HG03439 (cell line): ENCODE data around the gene YKT6.
A peak's percentile ranks its signal among the peaks of the same experiment; 100 is the strongest.

Experiments used
- ATAC-seq: cut with Tn5 transposase; IDR thresholded peaks from one replicate; pipeline ENCODE4 v1.9.1; 2021; ENCODE audit warnings: mild to moderate bottlenecking, moderate library complexity; ENCODE audit not compliant: unreplicated experiment

YKT6 gene

DNA sequence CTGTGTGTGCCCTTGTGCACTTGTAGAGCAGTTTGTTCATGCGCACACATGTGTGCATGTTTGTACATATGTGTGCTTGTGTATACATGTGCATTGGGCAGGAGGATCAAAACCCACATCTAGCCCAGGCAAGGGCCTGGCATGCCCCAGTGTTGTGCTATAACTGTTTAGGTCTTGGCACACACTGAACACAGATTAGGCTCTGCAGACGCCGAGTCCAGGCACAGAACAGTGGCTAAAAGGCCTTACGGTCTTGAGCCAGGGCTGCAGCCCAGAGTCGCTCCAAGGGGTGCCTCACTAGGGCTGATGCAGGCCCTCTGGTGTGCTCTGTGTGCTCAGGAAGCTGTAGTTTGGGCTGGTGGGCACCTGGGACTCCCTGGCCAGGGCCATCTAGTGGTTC is 55.7 kb downstream of the YKT6 start:
- no peak for ATAC-seq

GRCh38 chr7:44257213-44257612 is 56.4 kb downstream of the YKT6 start:
- no peak for ATAC-seq

DNA sequence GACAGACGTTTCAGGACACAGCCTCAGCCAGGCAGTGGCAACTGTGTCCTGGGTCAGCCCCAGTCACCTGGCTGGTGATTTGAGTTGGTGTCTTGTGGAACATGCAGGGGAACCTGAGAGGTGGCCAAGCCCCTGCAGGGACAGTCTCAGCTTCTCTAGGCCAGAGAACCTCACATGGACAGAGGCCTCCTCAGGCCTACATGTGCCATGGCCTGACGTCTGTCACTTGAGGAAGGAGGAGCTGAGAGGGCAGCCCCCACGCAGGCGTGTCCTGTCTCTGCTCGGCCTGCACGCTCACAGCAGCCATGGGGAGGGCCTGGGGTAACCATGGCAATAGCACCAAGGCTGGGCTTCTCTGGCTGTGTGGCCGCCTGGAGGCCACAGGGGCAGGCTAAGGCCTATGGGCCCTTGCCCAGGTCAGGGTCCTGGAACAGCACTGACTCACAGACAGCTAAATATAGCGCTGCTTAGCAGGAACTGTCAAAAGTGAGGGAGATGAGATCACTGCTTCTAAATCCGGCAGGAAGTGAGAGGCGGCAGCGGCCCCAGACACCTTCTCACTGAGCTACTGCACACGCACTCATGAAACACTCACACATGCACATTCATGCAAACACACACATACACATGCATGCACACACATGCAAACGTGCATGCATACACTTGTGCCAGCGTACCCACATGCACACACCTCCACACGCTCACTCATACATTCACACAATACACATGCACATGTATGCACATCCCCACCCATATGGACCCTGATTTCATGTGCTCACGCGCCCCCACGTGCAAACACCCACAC is 57.0 kb downstream of the YKT6 start:
- ATAC-seq: peak; percentile 92

GRCh38 chr7:44258423-44258760 is 57.6 kb downstream of the YKT6 start:
- no peak for ATAC-seq

DNA sequence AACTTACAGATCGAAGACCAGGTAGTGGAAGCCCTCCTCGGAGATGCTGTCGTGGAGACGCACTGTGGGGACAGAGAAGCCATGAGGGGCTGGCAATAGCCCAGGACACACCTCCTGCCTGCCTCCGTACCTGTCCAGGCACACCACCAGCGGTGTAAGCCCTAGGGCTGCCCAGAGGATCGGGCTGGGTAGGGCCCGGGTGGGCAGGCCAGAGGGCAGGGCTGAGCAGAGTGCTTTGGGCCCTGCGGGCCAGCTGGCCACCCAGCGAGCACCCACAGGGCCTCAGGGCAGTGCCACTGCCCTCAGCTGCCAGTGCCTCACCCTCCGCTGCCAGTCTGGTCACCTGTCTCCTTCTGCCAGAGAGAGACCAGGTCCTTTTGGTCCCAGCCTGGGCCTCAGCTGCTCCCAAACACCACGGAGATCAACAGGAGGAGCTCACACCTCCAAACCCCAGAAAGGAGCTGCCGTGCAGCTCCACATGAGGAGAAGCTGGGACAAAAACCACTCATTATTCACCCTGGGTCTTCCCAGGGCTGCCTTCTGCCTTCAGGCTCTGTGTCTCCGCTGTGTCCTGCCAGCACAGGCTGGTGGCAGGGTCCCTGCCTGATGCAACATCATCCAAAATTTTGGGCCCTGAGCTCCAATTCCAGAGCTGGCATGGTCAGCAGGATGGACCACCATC is 58.2 kb downstream of the YKT6 start:
- no peak for ATAC-seq

DNA sequence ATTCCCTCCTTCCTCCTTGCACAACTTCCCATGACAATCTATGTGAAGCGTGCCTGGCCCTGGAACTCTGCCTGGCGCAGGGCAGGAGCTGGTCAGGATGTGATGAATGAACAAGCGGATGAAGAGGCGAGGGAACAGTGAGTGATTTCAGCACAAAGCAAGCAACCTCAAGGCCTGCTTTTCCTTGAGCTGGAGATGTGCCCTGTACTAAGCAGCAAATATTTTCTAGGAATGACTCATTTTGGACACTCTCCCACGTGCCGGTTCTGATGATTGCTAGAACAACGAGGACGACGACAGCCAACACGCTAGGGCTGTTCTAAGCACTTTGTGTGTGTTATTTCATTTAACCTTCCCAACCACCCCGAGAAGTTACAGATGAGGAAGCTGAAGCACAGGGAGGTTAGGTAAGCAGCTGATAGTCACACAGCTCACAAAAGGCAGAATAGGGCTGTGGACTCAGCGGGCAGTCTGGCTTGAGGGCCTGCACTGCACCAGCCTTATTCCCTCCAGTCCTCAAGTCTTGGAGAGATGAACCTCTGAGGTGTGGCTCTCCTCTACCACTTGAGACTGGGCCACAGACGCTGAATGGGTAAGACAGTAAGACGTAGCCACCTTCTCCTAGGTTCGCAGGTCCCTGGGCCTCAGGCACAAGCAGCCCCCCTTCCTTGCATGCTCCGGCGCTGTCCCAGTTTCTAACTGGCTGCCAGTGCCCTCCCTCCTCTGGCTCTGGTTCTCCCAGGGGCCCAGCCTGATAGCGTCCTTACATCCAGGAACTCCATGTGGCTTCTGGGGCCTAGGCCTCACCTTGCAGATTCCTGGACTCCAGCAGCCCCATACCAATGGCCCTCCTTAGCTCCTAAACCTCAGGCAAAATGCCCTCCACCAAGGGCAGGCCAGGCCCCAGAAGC is 59.0 kb downstream of the YKT6 start:
- no peak for ATAC-seq

DNA sequence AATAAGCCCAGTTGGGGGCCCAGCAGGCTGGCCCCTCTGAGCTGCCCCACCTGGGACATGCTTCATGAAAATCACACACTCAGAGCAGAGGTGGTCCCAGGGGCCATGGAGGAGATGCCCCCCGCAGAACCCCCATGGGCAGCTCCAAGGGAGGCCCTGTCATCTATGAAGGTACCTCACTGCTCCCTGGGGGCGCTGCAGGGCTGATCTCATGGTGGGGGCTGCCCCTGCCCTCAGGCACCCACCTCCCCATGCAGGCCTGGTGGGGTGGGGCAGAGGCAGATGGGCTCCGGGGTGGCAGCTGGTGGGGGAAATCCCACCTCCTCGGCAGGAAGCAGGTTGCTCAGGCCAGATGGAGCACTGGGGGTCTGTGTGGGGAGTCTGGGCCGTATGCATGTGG is 60.5 kb downstream of the YKT6 start:
- ATAC-seq: no peak

GRCh38 chr7:44262031-44262430 is 61.3 kb downstream of the YKT6 start:
- no peak for ATAC-seq

- no peak for ATAC-seq
Observed at GRCh38 chr7:44263326-44264082, 62.7 kb downstream of the YKT6 start.
